ENCODE measurements around the gene UIMC1. TPM values are rescaled to one million over a fixed set of nuclear protein-coding genes. Genes with fewer than 3 reads are reported as not detected.

UIMC1 gene
- total RNA-seq, 1 experiment from 2014 or later: 38.4 TPM

- Histone ChIP-seq H3K79me2 (ENCODE audit: insufficient read depth, low read length) (no peaks in the 10 kb centered on the region), H3K9me3 (ENCODE audit: control insufficient read depth in 1 of 2, insufficient read depth in 1 of 2, low read depth in 1 of 2, low read length in 2 of 2) (no peaks in the 10 kb centered on the region), H3K9ac (ENCODE audit: low read length) (no peak overlapping the region), H3K36me3 (ENCODE audit: control insufficient read depth in 1 of 2, insufficient read depth in 2 of 2, low read length in 2 of 2) (no peaks in the 10 kb centered on the region), H4K20me1 (ENCODE audit: insufficient read depth) (no peaks in the 10 kb centered on the region), H3K27me3 (ENCODE audit: insufficient read depth, low read length) (no peaks in the 10 kb centered on the region), H3K4me3 (replicated peaks in 1 of 2; ENCODE audit: low read depth in 1 of 2, low read length in 2 of 2) (no peak overlapping the region), H2AFZ (ENCODE audit: low read depth, low read length, poor library complexity, severe bottlenecking) (no peak overlapping the region), H3K27ac (ENCODE audit: low read depth, low read length) (no peak overlapping the region), H3K4me1 (ENCODE audit: control insufficient read depth in 1 of 2, insufficient read depth in 2 of 2, low read length in 2 of 2) (no peaks in the 10 kb centered on the region), H3K9me2 (ENCODE audit: insufficient read depth) (no peaks in the 10 kb centered on the region), H3K4me2 (ENCODE audit: low read length) (no peak overlapping the region)
- no peak for DNase-seq (ENCODE audit: low read depth, low spot score)
- intact Hi-C loops (cut with micrococcal nuclease): no loop called here
- CTCF ChIA-PET: no interaction called here
- no peak for ATAC-seq
- POLR2A ChIA-PET: no interaction called here
- no TSS peak for BruUV-seq (replicated peaks)
- TF ChIP-seq, protein P1, sequence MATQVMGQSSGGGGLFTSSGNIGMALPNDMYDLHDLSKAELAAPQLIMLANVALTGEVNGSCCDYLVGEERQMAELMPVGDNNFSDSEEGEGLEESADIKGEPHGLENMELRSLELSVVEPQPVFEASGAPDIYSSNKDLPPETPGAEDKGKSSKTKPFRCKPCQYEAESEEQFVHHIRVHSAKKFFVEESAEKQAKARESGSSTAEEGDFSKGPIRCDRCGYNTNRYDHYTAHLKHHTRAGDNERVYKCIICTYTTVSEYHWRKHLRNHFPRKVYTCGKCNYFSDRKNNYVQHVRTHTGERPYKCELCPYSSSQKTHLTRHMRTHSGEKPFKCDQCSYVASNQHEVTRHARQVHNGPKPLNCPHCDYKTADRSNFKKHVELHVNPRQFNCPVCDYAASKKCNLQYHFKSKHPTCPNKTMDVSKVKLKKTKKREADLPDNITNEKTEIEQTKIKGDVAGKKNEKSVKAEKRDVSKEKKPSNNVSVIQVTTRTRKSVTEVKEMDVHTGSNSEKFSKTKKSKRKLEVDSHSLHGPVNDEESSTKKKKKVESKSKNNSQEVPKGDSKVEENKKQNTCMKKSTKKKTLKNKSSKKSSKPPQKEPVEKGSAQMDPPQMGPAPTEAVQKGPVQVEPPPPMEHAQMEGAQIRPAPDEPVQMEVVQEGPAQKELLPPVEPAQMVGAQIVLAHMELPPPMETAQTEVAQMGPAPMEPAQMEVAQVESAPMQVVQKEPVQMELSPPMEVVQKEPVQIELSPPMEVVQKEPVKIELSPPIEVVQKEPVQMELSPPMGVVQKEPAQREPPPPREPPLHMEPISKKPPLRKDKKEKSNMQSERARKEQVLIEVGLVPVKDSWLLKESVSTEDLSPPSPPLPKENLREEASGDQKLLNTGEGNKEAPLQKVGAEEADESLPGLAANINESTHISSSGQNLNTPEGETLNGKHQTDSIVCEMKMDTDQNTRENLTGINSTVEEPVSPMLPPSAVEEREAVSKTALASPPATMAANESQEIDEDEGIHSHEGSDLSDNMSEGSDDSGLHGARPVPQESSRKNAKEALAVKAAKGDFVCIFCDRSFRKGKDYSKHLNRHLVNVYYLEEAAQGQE (IDR thresholded peaks at IDR 0.05; ENCODE audit: low read depth): no peak
- RAD21 ChIA-PET (ENCODE audit: low non-redundant PET in 1 of 2, low total read pairs in 2 of 2, uncharacterized antibody in 2 of 2, unreplicated experiment in 2 of 2): no interaction called here
Measured at GRCh38 chr5:176884571-176884890, 122.0 kb downstream of the UIMC1 start.

GRCh38 chr5:176883700-176884570 is 122.6 kb downstream of the UIMC1 start:
- Histone ChIP-seq H3K4me1 (ENCODE audit: control insufficient read depth in 1 of 2, insufficient read depth in 2 of 2, low read length in 2 of 2) (no peaks in the 10 kb centered on the region), H3K79me2 (ENCODE audit: insufficient read depth, low read length) (no peaks in the 10 kb centered on the region), H3K4me2 (ENCODE audit: low read length) (no peak overlapping the region), H3K9me2 (ENCODE audit: insufficient read depth) (no peaks in the 10 kb centered on the region), H3K4me3 (replicated peaks in 1 of 2; ENCODE audit: low read depth in 1 of 2, low read length in 2 of 2) (no peak overlapping the region), H4K20me1 (ENCODE audit: insufficient read depth) (no peaks in the 10 kb centered on the region), H3K9ac (ENCODE audit: low read length) (no peak overlapping the region), H3K27me3 (ENCODE audit: insufficient read depth, low read length) (no peaks in the 10 kb centered on the region), H3K27ac (ENCODE audit: low read depth, low read length) (no peak overlapping the region), H3K9me3 (ENCODE audit: control insufficient read depth in 1 of 2, insufficient read depth in 1 of 2, low read depth in 1 of 2, low read length in 2 of 2) (no peaks in the 10 kb centered on the region), H2AFZ (ENCODE audit: low read depth, low read length, poor library complexity, severe bottlenecking) (no peak overlapping the region), H3K36me3 (ENCODE audit: control insufficient read depth in 1 of 2, insufficient read depth in 2 of 2, low read length in 2 of 2) (no peaks in the 10 kb centered on the region)
- POLR2A ChIA-PET: no interaction called here
- intact Hi-C loops (cut with micrococcal nuclease): no loop called here
- CTCF ChIA-PET: no interaction called here
- no peak for ATAC-seq
- no peak for DNase-seq (ENCODE audit: low read depth, low spot score)
- no TSS peak for BruUV-seq (replicated peaks)
- RAD21 ChIA-PET (ENCODE audit: low non-redundant PET in 1 of 2, low total read pairs in 2 of 2, uncharacterized antibody in 2 of 2, unreplicated experiment in 2 of 2): no interaction called here
- TF ChIP-seq SRF (IDR thresholded peaks at IDR 0.05; ENCODE audit: low read depth): no peak
- TF ChIP-seq EZH2phosphoT487 (IDR thresholded peaks at IDR 0.05; ENCODE audit: borderline replicate concordance): no peak
- TF ChIP-seq ZNF274 (IDR thresholded peaks at IDR 0.05; ENCODE audit: low read depth, low read length): no peak
- TF ChIP-seq, protein P2, sequence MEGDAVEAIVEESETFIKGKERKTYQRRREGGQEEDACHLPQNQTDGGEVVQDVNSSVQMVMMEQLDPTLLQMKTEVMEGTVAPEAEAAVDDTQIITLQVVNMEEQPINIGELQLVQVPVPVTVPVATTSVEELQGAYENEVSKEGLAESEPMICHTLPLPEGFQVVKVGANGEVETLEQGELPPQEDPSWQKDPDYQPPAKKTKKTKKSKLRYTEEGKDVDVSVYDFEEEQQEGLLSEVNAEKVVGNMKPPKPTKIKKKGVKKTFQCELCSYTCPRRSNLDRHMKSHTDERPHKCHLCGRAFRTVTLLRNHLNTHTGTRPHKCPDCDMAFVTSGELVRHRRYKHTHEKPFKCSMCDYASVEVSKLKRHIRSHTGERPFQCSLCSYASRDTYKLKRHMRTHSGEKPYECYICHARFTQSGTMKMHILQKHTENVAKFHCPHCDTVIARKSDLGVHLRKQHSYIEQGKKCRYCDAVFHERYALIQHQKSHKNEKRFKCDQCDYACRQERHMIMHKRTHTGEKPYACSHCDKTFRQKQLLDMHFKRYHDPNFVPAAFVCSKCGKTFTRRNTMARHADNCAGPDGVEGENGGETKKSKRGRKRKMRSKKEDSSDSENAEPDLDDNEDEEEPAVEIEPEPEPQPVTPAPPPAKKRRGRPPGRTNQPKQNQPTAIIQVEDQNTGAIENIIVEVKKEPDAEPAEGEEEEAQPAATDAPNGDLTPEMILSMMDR (IDR thresholded peaks at IDR 0.05 in 2 of 3, conservative IDR thresholded peaks at IDR 0.05 in 1 of 3; ENCODE audit: borderline replicate concordance in 1 of 3, insufficient read depth in 1 of 3, low read depth in 2 of 3, low read length in 2 of 3): no peak
- TF ChIP-seq, protein P1 (IDR thresholded peaks at IDR 0.05; ENCODE audit: low read depth): no peak
- TF ChIP-seq ZFX (IDR thresholded peaks at IDR 0.05): no peak
- TF ChIP-seq FOSL1 (IDR thresholded peaks at IDR 0.05; ENCODE audit: low read depth): no peak
- no peak for TF ChIP-seq CEBPB (IDR thresholded peaks at IDR 0.05; ENCODE audit: low read depth)
- TF ChIP-seq RAD21 (IDR thresholded peaks at IDR 0.05; ENCODE audit: low read depth): no peak

Measured in HCT116 (cell line).